Frontal cortex (tissue), 4 donors: Measurements from ENCODE around the gene DGCR2. TPM values are rescaled to one million over a fixed set of nuclear protein-coding genes. Genes with fewer than 3 reads are reported as not detected.
A peak's percentile ranks its signal among the peaks of the same experiment; 100 is the strongest.
"Not testable (repeated sequence)": the region's sequence is repeated elsewhere in the genome, so short reads cannot be mapped to it uniquely, and the experiment has no call there.

ENCODE experiments used
- DNase-seq, 2 donors: peaks; one replicate each; pipeline ENCODE4 v3.0.0; 2012; ENCODE audit warnings: low spot score in 2 of 2
- FAIRE-seq: peaks from 2 replicates; lab custom pipeline; 2012; peaks lifted over from hg19 to GRCh38; lab: Jason Lieb, UNC
- total RNA-seq: library from RNA; depleted of rRNA; stranded (reverse); fragments of >200 nt; gene quantifications from one replicate; pipeline ENCODE4 v1.2.3, GENCODE V29; 2014
- donor health status: control.
- donor health status: control.
- donor health status: control.

Gene DGCR2, protein sequence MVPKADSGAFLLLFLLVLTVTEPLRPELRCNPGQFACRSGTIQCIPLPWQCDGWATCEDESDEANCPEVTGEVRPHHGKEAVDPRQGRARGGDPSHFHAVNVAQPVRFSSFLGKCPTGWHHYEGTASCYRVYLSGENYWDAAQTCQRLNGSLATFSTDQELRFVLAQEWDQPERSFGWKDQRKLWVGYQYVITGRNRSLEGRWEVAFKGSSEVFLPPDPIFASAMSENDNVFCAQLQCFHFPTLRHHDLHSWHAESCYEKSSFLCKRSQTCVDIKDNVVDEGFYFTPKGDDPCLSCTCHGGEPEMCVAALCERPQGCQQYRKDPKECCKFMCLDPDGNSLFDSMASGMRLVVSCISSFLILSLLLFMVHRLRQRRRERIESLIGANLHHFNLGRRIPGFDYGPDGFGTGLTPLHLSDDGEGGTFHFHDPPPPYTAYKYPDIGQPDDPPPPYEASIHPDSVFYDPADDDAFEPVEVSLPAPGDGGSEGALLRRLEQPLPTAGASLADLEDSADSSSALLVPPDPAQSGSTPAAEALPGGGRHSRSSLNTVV
- total RNA-seq: 65.2 TPM

- peak; percentile 100 for DNase-seq
- FAIRE-seq: no peak
Measured at GRCh38 chr22:19122143-19122751, at the start of gene DGCR2. TSS of gene DGCR2 (minus strand) at chr22:19122412. CDS start at chr22:19122206, 206 bp downstream.

- FAIRE-seq (no peak), DNase-seq (no peak)
Measured at GRCh38 chr22:19169947-19170318, 47.7 kb upstream of the DGCR2 start.

- DNase-seq (no peak), FAIRE-seq (no peak)
Measured at GRCh38 chr22:19169002-19169946, 47.1 kb upstream of the DGCR2 start.

GRCh38 chr22:19168088-19168890, 46.1 kb upstream of the DGCR2 start:
- no peak for DNase-seq
- FAIRE-seq: no peak

DNA sequence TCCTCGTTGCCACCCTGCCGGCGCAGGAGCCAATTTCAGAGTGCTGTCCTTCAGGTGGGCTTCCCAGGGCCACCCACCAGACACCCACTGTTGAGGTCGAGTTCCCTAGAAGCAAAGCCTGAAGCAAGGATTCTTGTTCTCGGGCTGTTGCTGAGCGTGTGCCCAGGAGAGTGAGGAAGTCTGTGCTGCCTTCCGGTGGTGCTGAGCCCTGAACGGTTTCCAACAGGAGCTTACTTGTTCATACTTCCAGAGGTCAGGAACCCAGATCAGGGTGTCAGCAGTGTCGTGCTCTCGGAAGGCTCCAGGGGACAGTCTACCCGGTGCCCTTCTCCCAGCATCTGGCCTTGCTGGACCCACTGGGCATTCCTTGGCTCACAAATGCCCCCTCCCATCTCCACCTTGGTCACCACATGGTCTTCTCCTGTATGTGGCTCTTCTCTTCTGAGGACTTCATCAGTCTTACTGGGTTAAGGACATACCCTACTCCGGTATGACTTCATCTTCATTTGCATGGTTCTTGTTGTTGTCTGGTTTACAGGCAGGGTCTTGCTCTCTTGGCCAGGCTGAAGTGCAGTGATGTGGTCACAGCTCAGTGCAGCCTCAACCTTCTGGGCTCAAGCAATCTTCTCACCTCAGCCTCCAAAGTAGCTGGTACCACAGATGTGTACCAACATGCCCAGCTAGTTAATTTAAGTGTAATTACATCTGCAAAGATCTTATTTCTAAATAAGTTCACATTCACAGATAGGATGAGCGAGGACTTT, 45.1 kb upstream of the DGCR2 start:
- DNase-seq: no peak
- no peak for FAIRE-seq

DNA sequence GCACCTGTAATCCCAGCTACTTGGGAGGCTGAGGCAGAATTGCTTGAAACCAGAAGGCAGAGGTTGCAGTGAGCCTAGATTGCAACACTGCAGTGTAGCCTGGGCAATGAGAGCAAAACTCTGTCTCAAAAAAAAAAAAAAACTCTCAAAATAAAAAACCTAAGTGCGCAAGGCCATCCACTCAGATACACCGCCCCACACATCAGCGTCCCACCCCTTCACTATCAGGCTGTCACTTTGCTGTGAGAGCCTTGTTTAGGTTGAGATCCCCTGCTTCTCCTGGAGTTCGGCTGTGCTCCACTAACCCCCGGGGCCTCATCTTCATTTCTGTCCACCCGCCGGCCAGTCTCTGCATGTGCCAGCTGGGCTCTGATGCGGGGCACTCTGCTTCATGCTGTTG, 44.2 kb upstream of the DGCR2 start:
- FAIRE-seq: no peak
- DNase-seq: no peak

DNA sequence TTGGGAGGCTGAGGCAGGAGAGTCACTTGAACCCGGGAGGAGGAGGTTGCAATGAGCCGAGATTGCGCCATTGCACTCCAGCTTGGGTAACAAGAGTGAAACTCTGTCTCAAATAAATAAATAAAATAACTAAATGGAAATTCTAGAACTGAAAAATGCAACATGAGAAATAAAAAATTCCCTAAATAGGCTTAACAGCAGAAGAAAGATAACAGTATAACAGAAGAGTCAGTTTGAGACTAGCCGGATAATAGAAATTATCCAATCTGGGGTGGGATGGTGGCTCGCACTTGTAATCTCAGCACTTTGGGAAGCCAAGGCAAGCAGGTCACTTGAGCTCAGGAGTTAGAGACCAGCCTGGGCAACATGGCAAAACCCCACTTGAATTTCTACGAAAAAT, 42.2 kb upstream of the DGCR2 start:
- FAIRE-seq: no peak

GRCh38 chr22:19158649-19159048, 36.4 kb upstream of the DGCR2 start:
- DNase-seq, FAIRE-seq: not testable (repeated sequence)

More for the DNA sequence above, 42.2 kb upstream of the DGCR2 start:
- no peak for DNase-seq

GRCh38 chr22:19156109-19156508, 33.9 kb upstream of the DGCR2 start:
- FAIRE-seq, DNase-seq: not testable (repeated sequence)

DNA sequence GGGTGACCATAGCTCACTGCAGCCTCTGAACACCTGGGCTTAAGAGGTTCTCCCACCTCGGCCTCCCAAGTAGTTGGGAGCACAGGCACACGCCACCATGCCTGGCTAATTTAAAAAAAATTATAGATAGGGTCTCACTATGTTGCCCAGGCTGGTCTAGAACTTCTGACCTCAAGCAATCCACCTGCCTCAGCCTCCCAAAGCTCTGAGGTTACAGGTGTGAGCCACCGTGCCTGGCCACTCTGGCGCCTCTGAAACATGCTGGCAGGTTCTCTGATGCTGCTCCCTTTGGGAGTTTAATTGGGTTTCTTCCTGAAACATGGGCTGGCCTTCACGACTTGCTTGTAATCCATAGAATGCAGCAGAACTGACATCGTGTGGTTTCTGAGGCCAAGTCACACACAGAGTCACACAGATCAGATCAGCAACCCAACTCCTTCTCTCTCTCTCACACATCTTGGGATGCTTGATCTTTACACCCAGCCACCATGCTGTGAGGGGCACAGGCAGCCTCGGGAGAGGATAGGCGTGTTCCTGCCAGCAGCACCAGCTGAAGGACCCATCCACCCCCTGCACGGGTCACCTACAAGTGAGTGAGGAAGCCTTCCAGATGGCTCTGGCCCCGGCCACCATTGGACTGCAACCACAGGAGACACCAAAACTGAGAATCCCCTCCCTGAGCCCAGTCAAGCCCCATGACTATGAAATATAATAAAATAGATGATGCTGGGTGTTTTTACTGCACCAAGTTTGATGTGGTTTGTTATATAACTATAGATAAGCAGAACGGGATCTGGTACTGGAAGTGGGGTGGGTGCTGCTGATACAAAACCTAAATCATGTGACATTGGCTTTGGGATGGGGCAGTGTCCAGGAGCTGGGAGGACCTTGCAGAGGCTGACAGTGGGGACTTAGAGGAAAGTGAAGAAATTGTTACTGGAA, 31.0 kb upstream of the DGCR2 start:
- FAIRE-seq (no peak), DNase-seq (no peak)

- FAIRE-seq (no peak), DNase-seq (no peak)
Measured at GRCh38 chr22:19151329-19152191, 29.3 kb upstream of the DGCR2 start.

GRCh38 chr22:19150482-19151328, 28.5 kb upstream of the DGCR2 start:
- DNase-seq (no peak), FAIRE-seq (no peak)

- no peak for FAIRE-seq
- DNase-seq: no peak
Measured at GRCh38 chr22:19149991-19150390, 27.8 kb upstream of the DGCR2 start, which contains the start of gene GSC2. TSS of gene GSC2 (minus strand) at chr22:19150292. CDS start at chr22:19150283, 9 bp downstream.

DNA sequence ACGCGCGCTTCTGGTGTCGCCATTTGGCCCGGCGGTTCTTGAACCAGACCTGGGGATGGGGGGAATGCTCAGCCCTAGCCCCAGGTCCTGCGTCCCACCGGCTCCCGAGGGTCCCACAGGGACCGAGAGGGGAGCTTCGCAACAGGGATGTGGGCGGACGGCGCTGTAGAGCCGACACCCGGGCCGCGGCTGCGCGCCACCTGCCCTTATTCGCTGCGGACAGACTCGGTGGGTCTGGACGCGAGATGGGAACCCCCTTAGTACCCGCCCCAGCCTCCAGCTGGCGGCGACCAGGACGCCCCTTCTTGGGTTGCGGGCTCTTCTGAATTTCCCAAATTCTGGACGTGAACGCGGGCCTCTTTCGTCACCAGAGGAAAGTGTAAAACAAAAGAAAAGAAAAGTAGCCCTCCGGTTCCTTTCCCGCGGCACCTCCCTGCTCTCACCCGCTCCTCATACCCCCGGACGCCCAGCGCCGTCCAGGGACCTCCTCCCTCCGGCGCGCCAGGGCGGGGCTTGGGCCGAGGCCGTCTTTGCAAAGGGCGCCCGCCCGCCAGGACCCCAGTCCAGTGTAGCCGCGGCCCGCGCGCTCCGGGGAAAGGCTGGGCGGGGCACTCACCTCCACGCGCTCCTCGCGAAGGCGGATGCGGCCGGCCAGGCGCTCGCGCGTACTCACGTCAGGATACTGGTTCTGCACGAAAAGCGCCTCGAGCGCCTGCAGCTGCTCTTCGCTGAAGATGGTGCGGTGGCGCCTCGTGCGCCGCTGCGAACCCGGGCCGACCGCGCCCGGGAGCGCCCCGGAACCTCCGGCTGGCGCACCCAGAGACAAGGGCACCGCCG, 27.1 kb upstream of the DGCR2 start:
- DNase-seq: no peak
- FAIRE-seq: no peak
